Fibroblast of gingiva (primary cell): ENCODE measurements around the gene OXLD1.

Experiments used
- DNase-seq: peaks from one replicate; pipeline ENCODE4 v3.0.0-alpha.2; 2011; ENCODE audit warnings: low read depth

OXLD1 gene

GRCh38 chr17:81616877-81617276 lies 49.5 kb downstream of the OXLD1 start:
- no peak for DNase-seq

- DNase-seq = no peak
These were observed 50.9 kb downstream of the OXLD1 start for GRCh38 chr17:81615401-81615930.
